ENCODE data around the gene ACOT12.

- TF ChIP-seq EZH2phosphoT487 (IDR thresholded peaks at IDR 0.05; ENCODE audit: low read depth) = no peak
- no peak for TF ChIP-seq CTCF (IDR thresholded peaks at IDR 0.05; ENCODE audit: low read depth, low read length)
Measured at GRCh38 chr5:81360640-81361039, 33.3 kb downstream of the ACOT12 start.

All from OCI-LY3 (cell line).